ENCODE data around the gene IL10RB.
A peak's percentile ranks its signal among the peaks of the same experiment; 100 is the strongest.
"Not testable (repeated sequence)": the region's sequence is repeated elsewhere in the genome, so short reads cannot be mapped to it uniquely, and the experiment has no call there.

IL10RB gene
- total RNA-seq = 1.2 to 13.8 (median 3.2) reads per million in 9 experiments

DNA sequence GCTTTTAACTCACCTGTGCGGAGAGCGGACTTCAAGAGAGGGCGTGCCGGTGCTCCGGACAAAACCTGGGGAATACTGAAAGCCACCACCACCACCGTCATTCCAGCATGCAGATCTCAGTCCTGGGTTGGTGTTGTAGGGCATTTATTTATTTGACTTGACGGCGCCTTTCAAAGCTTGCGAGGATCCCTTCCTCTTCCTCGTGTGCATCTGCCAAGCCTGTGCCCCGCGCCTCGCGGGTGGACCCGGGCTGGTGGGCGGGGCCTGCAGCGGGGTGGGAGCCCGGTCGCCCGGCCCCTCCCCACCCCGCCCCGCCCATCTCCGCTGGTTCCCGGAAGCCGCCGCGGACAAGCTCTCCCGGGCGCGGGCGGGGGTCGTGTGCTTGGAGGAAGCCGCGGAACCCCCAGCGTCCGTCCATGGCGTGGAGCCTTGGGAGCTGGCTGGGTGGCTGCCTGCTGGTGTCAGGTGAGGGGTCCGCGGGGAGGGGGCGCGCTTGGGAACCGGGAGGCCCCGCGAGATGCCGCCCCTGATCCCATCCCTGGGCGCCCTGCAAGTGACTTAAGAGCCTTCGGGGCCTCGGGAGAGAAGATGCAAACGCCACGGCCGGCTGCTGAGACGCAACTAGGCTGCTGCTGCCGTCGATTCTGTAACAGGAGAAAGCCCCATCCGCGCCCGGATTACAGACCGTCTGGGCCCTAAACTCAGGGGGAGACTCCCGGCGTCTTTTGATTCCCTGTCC is at the start of gene IL10RB:
Gene IL10RB (plus strand): TSS at position 318 of the 739 bp plus-strand sequence. CDS start 99 bp downstream, at position 417.
- peaks cover 38% of the 10 kb centered on the region for H3K36me3 Mint-ChIP-seq (ENCODE audit: insufficient read depth)
- no peaks in the 10 kb centered on the region for H3K27me3 Mint-ChIP-seq
- peak within 1 kb of the TSS; percentile 95 to 97 for H3K4me3 Mint-ChIP-seq
- peak within 1 kb of the TSS; percentile 91 to 92 for H3K27ac Mint-ChIP-seq
- H3K4me1 Mint-ChIP-seq (ENCODE audit: low read depth in 2 of 2) = peaks cover 45 to 50% of the 10 kb centered on the region in 2 donors
- peak; percentile 82 for ATAC-seq (replicated peaks)
- no peaks in the 10 kb centered on the region for H3K9me3 Mint-ChIP-seq
- DNase-seq = peak; percentile 47 to 59 (median 57)

DNA sequence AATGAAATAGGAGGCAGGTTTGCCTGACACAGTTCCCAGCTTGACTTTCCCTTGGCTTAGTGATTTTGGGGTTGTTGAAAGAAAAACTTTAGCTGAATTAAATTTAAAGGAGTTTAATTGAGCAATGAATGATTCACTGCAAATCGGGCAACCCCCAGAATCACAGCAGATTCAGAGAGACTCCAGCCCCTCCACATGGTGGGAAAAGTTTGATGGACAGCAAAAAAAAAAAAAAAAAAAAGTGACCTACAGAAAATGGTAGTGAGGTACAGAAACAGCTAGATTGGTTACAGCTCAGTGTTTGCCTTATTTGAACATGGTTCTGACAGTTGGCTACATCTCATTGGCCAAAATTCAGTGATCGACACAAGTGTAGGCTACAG is 49.0 kb upstream of the IL10RB start:
- Mint-ChIP-seq H3K4me3 (no peak overlapping the region), H3K36me3 (ENCODE audit: insufficient read depth) (no peaks in the 10 kb centered on the region), H3K27me3 (no peaks in the 10 kb centered on the region), H3K27ac (peak overlapping the region; percentile 87 to 91), H3K4me1 (ENCODE audit: low read depth in 2 of 2) (peaks cover 56 to 76% of the 10 kb centered on the region in 2 donors), H3K9me3 (peaks cover 4 to 6% of the 10 kb centered on the region in 2 donors)
- DNase-seq = no peak
- ATAC-seq (replicated peaks) = no peak

DNA sequence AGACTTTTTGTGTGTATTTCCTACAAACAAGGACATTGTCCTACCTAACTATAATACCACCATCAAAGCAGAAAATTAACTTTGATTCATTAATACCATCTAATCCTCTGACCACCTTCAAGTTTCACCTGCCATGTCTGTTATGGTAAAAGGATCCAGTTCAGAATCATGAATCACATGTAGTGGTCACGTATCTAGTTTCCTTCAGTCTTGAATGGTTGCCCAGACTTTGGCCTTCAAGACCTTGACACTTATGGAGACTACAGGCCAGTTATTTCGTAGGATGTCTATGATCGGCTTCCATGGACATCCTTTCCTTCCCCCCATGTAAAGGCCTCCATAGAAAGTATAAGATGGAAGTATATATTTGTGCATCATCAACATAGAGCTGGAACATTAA is 46.9 kb upstream of the IL10RB start:
- DNase-seq (no peak), ATAC-seq (replicated peaks) (no peak)
- Mint-ChIP-seq H3K36me3 (ENCODE audit: insufficient read depth) (no peaks in the 10 kb centered on the region), H3K27me3 (no peaks in the 10 kb centered on the region), H3K4me1 (ENCODE audit: low read depth in 2 of 2) (peaks cover 37 to 55% of the 10 kb centered on the region in 2 donors), H3K27ac (peak overlapping the region in 1 of 2 donors; percentile 63), H3K9me3 (peaks cover 2 to 6% of the 10 kb centered on the region in 2 donors), H3K4me3 (no peak overlapping the region)

DNA sequence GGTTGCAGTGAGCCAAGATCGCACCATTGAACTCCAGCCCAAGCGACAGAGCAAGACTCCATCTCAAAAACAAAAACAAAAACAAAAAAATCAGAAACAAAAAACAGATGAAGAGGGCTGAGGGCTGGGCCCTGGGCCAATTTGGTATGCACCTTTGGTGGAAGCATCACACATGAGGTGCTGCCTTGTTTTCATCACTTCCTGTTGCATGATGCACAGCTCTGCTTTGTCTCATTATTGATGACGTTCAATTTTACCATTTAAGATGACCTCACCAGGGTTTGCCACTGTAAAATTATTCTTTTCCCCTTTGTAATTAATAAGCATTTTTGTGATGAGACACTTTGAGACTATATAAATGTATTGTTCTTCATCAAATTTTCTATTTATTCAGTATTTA is 46.2 kb upstream of the IL10RB start:
- DNase-seq (no peak), ATAC-seq (replicated peaks) (peak; percentile 35)
- Mint-ChIP-seq H3K27ac (peak overlapping the region in 1 of 2 donors; percentile 63), H3K36me3 (ENCODE audit: insufficient read depth) (no peaks in the 10 kb centered on the region), H3K4me3 (no peak overlapping the region), H3K27me3 (no peaks in the 10 kb centered on the region), H3K9me3 (peaks cover 0 to 6% of the 10 kb centered on the region in 2 donors), H3K4me1 (ENCODE audit: low read depth in 2 of 2) (peaks cover 33 to 50% of the 10 kb centered on the region in 2 donors)

DNA sequence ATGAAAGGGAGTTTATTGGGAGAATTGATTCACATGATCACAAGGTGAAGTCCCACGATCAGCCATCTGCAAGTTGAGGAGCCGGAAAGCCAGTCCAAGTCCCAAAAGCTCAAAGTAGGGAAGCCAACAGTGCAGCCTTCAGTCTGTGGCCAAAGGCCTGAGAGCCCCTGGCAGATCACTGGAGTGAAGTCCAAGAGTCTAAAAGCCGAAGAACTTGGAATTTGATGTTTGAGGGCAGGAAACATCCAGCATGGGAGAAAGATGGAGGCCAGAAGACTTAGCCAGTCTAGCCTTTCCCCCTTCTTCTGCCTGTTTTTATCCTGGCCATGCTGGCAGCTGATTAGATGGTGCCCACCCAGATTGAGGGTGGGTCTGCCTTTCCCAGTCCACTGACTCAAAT is 40.8 kb upstream of the IL10RB start:
- not testable (repeated sequence) for H3K9me3 Mint-ChIP-seq; H3K27me3 Mint-ChIP-seq; H3K4me3 Mint-ChIP-seq; ATAC-seq (replicated peaks); H3K27ac Mint-ChIP-seq; DNase-seq; H3K36me3 Mint-ChIP-seq (ENCODE audit: insufficient read depth)
- peaks cover 4 to 21% of the 10 kb centered on the region in 2 donors for H3K4me1 Mint-ChIP-seq (ENCODE audit: low read depth in 2 of 2)

DNA sequence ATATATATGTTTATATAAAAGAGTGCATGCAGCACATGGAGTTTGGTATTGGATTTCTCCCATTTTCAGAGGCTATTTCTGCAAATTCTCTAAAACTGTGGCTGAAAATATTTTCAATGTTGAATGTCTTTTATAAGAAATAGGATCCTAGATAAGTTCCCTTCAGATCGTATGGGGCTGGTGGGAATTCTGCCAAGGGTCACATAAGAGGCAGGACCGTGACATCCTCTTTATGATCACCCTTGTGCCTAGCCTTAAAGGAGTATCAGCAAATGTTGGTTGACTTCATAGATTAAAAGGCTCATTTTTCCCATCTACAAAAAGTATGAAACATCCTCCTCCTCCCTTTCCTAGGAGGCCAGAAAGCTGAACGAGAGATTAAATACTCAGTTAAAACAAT is 37.7 kb upstream of the IL10RB start:
- Mint-ChIP-seq H3K36me3 (ENCODE audit: insufficient read depth) (peaks cover 12% of the 10 kb centered on the region), H3K4me1 (ENCODE audit: low read depth in 2 of 2) (peaks cover 22 to 33% of the 10 kb centered on the region in 2 donors), H3K27me3 (no peaks in the 10 kb centered on the region), H3K9me3 (no peaks in the 10 kb centered on the region), H3K4me3 (peak overlapping the region in 1 of 2 donors; percentile 68), H3K27ac (no peak overlapping the region)
- DNase-seq = no peak
- ATAC-seq (replicated peaks) = no peak

DNA sequence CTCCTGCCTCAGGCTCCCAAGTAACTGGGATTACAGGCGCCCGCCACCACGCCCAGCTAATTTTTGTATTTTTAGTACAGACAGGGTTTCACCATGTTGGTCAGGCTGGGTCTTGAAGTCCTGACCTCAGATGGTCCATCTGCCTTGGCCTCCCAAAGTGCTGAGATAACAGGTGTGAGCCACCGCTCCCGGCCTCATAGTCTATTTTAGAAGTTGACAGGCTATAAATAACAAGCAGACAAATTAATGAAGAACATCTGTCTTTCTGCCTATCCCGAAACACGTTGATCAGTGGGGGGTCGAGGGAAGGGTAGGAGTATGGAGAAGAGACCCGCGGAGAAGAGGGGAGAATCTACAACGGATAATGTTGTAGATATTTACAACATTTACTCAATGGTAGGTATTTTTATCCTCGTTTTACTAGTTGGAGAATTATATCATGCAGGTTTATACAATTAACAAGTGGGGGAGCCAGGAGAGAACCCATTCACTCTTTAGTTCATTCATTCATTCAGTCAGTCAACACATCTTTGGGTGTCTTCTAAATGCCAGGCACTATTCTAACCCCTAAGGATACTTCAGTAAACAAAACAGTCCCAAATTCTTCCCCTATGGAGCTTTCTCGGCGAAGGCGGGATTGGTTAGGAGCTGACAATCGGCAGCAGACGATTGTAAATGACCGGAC is 36.9 kb upstream of the IL10RB start:
- no peaks in the 10 kb centered on the region for H3K9me3 Mint-ChIP-seq
- peaks cover 13% of the 10 kb centered on the region for H3K36me3 Mint-ChIP-seq (ENCODE audit: insufficient read depth)
- ATAC-seq (replicated peaks) (peak; percentile 4), DNase-seq (no peak)
- no peaks in the 10 kb centered on the region for H3K27me3 Mint-ChIP-seq
- peaks cover 24 to 37% of the 10 kb centered on the region in 2 donors for H3K4me1 Mint-ChIP-seq (ENCODE audit: low read depth in 2 of 2)
- H3K27ac Mint-ChIP-seq = peak overlapping the region; percentile 36 to 92
- peak overlapping the region; percentile 80 to 83 for H3K4me3 Mint-ChIP-seq

DNA sequence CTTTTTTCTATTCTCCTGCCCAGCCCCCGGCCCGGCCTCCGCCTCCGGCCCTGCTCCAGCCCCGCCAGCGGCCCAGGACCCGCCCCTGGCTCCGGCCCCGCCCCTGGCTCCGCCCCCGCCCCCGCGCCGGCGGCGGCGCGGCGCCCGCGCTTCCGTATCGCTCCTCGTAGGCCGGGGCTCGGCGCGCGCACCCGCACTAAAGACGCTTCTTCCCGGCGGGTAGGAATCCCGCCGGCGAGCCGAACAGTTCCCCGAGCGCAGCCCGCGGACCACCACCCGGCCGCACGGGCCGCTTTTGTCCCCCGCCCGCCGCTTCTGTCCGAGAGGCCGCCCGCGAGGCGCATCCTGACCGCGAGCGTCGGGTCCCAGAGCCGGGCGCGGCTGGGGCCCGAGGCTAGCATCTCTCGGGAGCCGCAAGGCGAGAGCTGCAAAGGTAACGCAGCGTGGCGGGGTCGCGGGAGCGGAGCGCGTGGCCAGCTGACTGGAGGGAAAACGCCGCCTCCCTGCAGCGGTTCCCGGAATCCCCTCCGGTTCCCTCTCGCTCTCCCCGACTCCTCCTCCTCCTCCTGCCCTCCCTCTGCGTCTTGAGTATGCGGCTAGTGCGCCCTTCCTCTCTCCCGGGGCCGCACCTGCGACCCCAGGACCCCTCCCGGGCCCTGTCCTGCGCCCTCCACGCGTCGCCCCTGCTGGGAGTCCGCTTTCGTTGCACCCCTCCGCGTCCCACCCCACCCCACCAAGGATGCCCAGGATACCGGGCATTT is 36.2 kb upstream of the IL10RB start, which contains the start of gene IFNAR2:
Gene IFNAR2 (plus strand): TSS at position 155 of the 761 bp plus-strand sequence. CDS start 11,985 bp downstream, outside the sequence.
- H3K9me3 Mint-ChIP-seq = no peaks in the 10 kb centered on the region
- H3K27ac Mint-ChIP-seq = peak within 1 kb of the TSS; percentile 85 to 92
- H3K4me1 Mint-ChIP-seq (ENCODE audit: low read depth in 2 of 2) = peaks cover 30 to 44% of the 10 kb centered on the region in 2 donors
- H3K27me3 Mint-ChIP-seq = no peaks in the 10 kb centered on the region
- DNase-seq = peak; percentile 46 to 56 (median 55)
- H3K4me3 Mint-ChIP-seq = peak within 1 kb of the TSS; percentile 80 to 83
- ATAC-seq (replicated peaks) = peak; percentile 78
- H3K36me3 Mint-ChIP-seq (ENCODE audit: insufficient read depth) = peaks cover 19% of the 10 kb centered on the region

DNA sequence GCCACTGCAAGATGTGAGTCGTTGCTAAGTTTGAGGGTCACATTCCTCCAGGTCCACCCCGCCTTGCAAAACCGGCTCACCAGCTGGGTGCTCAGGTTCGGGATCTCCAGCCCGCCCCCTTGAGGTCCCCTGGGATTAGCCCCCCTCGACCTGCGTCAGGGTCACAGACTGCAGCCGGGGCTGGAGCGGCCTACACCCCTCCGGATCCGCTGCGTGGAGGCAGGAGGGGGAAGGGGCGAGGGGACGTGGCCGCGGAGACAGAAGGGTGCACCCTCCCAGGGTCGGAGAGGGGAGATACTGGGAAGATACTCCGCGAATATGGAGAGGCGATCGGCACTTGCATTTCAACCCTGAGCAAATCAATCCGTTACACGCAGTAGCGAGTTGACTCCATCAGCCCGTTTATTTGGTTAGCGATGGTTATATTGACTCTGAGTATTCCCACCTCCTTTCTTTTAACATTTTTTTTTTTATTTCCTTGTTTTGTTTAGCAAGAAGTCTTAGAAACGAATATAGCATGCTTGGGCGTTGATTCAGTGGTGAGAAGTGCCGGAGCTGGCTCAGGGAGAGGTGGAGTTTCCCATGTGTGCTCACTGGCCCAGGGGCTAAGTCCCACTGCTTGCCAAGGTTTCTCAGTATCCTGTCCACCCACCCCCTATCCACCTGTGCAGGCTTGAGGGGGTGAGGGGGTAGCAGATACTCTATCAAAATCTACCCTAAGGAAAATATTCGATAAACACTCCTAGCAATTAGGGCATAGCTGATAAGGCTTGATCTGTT is 35.4 kb upstream of the IL10RB start:
- Mint-ChIP-seq H3K4me3 (peak overlapping the region; percentile 80 to 83), H3K27ac (peak overlapping the region; percentile 71 to 85), H3K27me3 (no peaks in the 10 kb centered on the region), H3K9me3 (no peaks in the 10 kb centered on the region), H3K4me1 (ENCODE audit: low read depth in 2 of 2) (peaks cover 30 to 44% of the 10 kb centered on the region in 2 donors), H3K36me3 (ENCODE audit: insufficient read depth) (peaks cover 19% of the 10 kb centered on the region)
- ATAC-seq (replicated peaks) (peak; percentile 23), DNase-seq (no peak)

DNA sequence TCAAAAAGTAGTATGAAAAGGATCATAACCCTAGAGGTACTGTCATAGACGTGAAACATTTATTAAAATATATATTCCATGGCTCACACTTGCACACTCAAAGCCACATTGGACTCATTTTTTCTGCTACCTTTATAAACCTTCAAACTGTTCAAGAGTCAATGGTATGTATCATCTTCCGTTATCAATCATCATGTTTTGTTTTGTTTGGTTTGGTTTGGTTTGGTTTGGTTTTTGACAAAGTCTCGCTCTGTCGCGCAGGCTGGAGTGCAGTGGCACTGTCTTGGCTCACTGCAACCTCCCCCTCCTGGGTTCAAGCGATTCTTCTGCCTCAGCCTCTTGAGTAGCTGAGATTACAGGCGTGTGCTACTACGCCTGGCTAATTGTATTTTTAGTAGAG is 34.6 kb upstream of the IL10RB start:
- Mint-ChIP-seq H3K27me3 (no peaks in the 10 kb centered on the region), H3K9me3 (no peaks in the 10 kb centered on the region), H3K36me3 (ENCODE audit: insufficient read depth) (peaks cover 17% of the 10 kb centered on the region), H3K4me3 (peak overlapping the region; percentile 80 to 83), H3K27ac (peak overlapping the region; percentile 71 to 85), H3K4me1 (ENCODE audit: low read depth in 2 of 2) (peaks cover 34 to 52% of the 10 kb centered on the region in 2 donors)
- DNase-seq (no peak), ATAC-seq (replicated peaks) (no peak)

DNA sequence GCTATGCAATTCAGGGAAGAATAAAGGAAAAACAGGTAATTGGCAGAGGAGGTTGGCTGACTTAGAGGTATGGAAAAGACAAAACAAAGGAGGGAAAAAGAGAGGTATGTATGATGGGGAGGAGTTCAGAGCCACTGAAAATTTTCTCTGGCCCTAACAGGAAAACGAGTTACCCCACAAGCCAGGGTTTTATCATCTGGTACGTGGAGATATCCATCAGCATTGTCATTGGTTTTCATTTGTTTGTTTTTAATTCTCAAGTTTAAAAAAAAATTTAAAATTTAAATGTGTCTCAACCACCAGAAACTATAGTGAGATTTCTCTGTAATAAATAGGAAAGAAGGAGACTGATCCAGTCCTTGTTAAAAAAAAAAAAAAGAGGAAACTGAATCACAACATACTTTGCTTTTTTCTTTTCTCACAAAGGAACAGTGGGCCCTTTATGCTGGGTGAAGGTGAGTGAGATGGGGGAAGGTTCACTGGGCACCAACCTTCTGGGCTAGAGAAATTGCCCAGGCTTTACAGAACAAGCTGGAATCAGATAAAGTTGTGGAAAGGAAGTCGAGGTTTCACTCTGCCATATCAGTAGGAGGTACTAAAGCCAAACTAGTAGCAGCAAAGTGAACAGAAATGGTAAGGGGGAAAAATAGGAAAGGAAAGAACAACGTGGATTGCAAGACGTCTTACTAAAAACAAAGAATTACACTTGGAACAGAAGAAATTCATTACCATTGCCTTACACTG is 33.7 kb upstream of the IL10RB start:
- H3K27ac Mint-ChIP-seq = peak overlapping the region; percentile 71 to 85
- peak overlapping the region; percentile 80 to 83 for H3K4me3 Mint-ChIP-seq
- H3K27me3 Mint-ChIP-seq = no peaks in the 10 kb centered on the region
- no peaks in the 10 kb centered on the region for H3K9me3 Mint-ChIP-seq
- H3K36me3 Mint-ChIP-seq (ENCODE audit: insufficient read depth) = peaks cover 15% of the 10 kb centered on the region
- H3K4me1 Mint-ChIP-seq (ENCODE audit: low read depth in 2 of 2) = peaks cover 43 to 59% of the 10 kb centered on the region in 2 donors
- no peak for DNase-seq
- ATAC-seq (replicated peaks) = no peak

Data from effector memory CD8-positive, alpha-beta T cell (primary cell).